HL-60/S4 (cell line): ENCODE data around the gene AXIN1.
"Not testable (repeated sequence)": the region's sequence is repeated elsewhere in the genome, so short reads cannot be mapped to it uniquely, and the experiment has no call there.

Source experiments
- in situ Hi-C: fragments of 300-500 bp; cut with MboI; formaldehyde crosslinking; loops from 2 replicates; pipeline ENCODE4 v1.14.3; 2022; ENCODE audit warnings: low sequenced_read_pairs

Gene AXIN1

DNA sequence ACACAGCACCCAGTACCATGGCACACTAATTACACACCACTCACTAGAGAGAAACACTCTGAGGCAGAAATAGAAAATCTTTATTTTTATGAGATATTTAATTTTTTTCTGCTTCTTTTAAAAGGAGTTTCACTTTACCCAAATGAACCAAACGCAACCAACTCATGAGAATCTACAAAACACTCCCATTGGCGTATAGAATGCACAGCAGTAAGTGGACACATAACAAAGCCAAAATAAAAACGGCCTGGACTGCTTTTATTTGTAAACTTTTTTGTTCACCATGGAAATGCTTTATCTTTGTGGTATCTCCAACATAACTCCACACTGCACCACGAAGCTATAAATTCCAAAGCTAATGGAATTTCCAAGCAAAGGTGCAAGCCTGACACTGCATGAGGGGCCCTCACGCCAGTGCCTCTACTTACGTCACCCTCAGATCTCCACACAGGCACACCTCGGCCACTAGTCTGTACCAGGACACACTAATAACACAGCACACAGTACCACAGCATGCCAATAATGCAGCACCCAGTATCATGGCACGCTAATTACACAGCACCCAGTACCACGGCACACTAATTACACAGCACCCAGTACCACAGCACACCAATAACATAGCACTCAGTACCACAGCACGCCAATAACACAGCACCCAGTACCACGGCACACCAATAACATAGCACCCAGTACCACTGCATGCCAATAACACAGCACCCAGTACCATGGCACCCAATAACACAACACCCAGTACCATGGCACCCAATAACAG, 17.5 kb downstream of the AXIN1 start:
- in situ Hi-C loops = not testable (repeated sequence)

GRCh38 chr16:334164-334832, 18.2 kb downstream of the AXIN1 start:
- in situ Hi-C loops = not testable (repeated sequence)

GRCh38 chr16:333406-334094, 19.0 kb downstream of the AXIN1 start:
- in situ Hi-C loops = no loop called here

DNA sequence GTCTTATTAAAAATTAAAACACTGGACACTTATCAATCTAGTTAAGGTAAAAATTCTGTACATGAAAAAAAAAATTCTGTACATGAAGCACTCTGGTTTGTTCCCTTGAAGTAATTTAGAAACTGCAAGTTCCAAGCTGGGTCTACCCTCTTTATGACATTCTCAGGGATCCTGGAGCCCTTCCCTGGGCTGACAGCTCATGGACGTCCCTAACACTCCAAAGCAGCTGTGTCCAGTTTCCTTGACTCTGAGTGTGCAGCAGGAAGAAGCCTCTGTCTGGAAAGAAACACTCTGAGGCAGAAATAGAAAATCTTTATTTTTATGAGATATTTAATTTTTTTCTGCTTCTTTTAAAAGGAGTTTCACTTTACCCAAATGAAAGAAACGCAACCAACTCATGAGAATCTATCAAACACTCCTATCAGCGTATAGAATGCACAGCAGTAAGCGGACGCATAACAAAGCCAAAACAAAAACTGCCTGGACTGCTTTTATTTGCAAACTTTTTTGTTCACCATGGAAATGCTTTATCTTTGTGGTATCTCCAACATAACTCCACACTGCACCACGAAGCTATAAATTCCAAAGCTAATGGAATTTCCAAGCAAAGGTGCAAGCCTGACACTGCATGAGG, 21.2 kb downstream of the AXIN1 start:
- in situ Hi-C loops = not testable (repeated sequence)

GRCh38 chr16:330741-331140, 21.8 kb downstream of the AXIN1 start:
- in situ Hi-C loops = no loop called here

GRCh38 chr16:325375-326145, 27.0 kb downstream of the AXIN1 start:
- in situ Hi-C loops = no loop called here

GRCh38 chr16:324451-325334, 27.8 kb downstream of the AXIN1 start:
- in situ Hi-C loops = no loop called here

DNA sequence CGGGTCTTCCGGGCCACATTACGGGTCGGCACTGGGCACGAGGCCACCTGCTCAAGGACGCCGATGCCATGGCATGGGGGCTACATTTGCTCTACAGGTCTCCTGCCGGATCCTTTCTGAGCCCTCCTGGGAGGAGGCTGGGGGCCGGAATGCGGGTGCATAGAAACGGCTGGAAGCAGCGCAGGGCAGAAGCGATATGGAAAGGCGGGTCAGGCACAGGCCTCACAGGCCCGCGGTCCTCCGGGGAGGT, 28.4 kb downstream of the AXIN1 start:
- in situ Hi-C loops = no loop called here

GRCh38 chr16:322476-323143, 29.9 kb downstream of the AXIN1 start:
- in situ Hi-C loops = no loop called here

GRCh38 chr16:321532-321931, 31.0 kb downstream of the AXIN1 start:
- in situ Hi-C loops = no loop called here

DNA sequence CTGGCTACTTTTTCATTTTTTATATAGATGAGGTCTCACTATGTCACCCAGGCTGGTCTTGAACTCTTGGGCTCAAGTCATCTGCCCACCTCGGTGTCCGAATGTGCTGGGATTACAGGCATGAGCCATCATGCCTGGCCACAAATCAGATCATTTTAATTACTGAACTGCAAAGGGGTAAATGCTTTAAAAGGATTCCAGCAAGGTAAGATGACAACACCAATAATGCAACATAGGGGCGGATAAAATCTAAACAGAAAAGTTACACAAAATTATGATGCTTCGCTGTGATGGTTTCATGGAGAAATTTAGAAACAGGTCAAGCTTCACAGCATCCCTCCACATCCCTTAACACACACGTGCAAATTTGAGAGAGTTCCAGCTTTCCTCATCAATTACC, 32.3 kb downstream of the AXIN1 start:
- in situ Hi-C loops = no loop called here

DNA sequence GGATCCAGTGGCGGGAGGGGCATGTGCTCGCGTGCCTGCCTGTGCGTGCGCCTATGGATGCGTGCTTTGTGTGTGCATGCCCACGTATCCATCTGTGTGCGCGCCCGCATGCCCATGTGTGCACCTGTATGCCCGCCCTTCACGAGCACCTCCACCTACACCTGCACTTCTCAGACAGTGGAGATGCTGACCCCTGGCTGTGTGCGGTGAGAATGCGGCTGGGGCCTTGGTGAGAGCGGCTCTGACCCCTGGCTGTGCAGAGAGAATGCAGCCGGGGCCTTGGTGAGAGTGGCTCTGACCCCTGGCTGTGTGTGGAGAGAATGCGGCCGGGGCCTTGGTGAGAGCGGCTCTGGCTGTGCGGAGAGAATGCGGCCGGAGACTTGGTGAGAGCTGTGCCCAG, 33.9 kb downstream of the AXIN1 start:
- in situ Hi-C loops = no loop called here

- in situ Hi-C loops = no loop called here
Measured at GRCh38 chr16:317583-317982, 34.9 kb downstream of the AXIN1 start.

DNA sequence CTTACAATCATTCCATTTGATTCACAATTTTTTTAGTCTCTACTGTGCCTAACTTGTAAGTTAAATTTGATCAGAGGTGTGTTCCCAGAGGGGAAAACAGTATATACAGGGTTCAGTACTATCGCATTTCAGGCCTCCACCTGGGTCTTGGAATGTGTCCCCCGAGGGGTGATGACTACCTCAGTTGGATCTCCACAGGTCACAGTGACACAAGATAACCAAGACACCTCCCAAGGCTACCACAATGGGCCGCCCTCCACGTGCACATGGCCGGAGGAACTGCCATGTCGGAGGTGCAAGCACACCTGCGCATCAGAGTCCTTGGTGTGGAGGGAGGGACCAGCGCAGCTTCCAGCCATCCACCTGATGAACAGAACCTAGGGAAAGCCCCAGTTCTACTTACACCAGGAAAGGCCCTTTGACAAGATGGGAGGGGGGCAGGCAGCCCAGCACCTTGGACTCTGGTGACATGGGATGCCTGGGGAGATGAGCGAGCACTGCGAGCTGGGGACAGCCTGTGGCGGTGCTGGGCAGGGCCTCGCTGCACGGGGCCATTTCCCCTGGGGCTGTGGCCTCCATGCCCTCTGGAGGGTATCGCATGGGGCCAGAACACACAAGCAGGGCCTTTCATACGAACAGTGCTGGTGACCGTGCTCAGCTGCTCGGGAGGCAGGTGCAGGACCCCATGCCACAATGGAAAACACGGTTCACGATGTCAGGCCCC, 35.6 kb downstream of the AXIN1 start:
- in situ Hi-C loops = no loop called here

GRCh38 chr16:314795-315299, 37.7 kb downstream of the AXIN1 start:
- in situ Hi-C loops = no loop called here

- in situ Hi-C loops = no loop called here
Measured at GRCh38 chr16:314351-314750, 38.2 kb downstream of the AXIN1 start.

DNA sequence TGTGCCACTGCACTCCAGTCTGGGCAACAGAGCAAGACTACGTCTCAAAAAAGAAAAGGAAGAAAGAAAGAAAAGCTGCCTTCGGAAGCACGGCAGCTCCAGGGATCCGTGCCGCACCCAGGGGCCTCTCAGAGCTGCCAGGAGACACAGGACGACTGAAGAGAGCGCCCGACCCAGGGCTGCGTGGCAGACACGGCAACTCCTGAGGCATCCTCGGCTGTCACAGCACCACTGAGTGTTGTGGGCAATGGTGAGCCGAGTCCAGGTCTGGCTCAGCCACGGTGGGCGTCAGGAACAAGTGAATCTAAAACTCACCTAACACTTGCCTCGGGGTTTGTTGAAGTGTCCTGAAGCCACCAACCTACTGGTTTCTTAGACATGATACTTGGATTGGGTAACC, 40.8 kb downstream of the AXIN1 start:
- in situ Hi-C loops = no loop called here

DNA sequence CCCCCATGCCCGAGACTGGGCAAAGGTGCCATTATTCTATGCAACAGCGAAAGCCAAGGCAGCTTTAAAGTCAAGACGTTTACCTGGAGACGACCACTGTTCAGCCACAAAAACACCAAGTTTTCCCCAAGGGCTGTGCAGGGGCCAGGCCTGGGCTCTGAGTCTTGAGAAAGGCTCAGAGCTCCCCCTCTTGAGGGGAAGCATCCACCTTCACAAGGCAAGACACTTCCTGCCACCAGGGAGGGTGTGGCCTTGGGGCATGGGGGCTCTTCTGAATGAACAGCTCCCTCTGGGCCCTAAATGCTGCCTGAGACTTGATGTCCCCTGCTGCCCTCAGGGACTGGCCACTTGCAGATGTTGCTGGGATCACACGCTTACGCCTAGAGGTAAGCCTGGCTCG, 43.0 kb downstream of the AXIN1 start:
- in situ Hi-C loops = no loop called here
